Measurements from ENCODE around the gene CEMIP2.
A peak's percentile ranks its signal among the peaks of the same experiment; 100 is the strongest.

The CEMIP2 gene

DNA sequence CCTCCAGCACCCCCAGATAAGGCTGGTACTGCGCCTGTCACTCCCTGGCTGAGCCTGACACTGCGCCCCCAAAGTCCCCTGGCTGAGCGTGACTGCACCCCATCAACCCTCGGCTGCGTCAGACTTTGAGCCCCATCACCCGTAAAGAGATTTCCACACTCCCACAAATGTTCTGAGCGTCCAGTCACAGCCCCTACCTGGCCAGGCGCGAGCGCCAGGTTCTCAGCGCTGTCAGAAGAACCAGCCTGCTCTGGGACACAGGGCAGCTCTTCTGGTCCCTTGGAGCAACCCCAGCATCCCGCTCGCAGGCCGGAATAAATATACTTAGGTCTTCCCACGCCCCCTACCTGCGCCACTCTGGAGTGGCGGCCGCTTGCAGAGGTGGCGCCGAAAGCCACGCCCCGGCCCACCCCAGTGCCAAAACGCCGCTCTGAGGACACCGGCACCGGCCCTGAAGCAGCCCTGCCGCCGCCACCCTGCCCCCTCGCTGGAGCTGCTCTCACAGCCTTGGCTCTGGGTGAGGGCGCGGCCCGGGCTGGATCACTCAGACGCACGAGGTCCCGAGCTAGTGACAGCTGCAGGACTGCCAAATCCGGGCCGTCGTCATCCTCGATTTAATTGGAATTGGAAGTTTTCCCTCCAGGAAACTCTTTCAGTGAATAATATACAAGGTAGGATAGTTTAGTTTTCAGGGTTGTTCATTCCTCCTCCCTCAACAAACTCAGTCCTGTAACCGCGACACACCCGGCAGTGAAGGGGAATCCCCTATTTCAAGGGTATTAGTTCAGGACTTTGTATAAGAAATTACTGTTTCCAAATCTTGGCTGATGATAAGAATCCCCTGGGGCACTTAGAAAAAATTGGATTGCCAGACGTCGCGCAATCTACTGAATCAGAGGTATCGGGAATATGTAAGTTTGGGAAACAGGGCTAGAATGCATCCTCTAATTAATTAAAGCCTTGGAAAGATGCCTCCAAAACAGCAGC is 1.2 kb upstream of the CEMIP2 start:
- peak; percentile 60 for DNase-seq (ENCODE audit: low spot score)

DNA sequence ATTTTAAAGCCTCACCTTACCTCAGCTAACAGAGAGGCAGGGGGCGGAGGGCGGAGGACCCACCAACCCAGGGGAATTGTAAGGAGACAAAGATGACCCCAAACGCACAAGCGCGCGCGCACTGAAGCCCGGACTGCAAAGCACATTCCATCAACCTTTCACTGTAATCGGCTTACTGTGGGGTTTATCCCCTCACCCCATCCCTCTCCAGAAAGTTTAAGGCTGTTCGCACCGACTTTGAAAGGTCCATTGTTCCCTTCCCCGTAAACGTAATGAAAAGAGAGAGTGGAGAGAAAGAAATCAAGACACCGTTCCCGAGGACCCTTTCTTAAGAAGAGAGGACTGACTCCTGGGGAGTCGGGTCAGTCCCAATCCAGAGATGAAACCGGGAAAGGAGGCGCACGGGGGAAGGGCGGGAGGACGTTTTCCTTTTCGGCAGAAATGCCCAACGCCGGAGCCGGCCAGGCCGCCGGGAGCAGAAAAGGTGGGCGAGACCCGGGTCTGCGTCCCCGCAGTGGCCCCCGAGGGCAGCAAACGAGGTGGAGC is 464 bp downstream of the CEMIP2 start:
- DNase-seq (ENCODE audit: low spot score): peak; percentile 26

DNA sequence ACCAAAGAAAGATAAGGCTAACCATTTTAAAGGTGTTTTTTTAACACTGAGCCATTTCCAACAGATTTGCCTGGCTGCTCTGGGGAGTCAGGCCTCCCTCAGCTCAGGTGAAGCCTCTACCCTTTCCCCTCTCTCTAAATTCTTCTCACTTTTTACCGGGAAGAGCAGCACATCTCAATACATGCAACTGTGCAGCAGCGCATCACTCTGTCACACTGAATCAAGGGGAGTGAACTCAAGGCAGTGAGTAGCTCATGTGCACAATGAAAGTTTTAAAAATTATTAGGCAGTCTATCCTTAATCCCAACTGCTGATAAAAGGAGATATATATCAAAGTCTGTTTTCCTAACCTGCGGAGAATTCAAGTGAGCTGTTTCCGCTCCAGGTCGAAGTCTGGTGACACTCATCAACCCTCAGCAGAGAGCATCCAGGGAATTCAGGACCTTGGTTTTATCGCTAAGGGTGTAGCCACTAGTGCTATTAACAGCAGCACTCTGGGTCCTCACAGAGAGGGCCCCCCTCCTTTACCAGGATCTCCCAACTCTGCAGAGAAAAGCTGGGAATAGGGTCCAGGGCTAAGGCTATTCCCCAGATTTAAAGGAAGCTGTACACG is 1.0 kb downstream of the CEMIP2 start:
- peak; percentile 31 for DNase-seq (ENCODE audit: low spot score)

GRCh38 chr9:71766663-71767062 is 1.6 kb downstream of the CEMIP2 start:
- DNase-seq (ENCODE audit: low spot score): no peak

GRCh38 chr9:71765693-71766092 is 2.6 kb downstream of the CEMIP2 start:
- DNase-seq (ENCODE audit: low spot score): no peak

DNA sequence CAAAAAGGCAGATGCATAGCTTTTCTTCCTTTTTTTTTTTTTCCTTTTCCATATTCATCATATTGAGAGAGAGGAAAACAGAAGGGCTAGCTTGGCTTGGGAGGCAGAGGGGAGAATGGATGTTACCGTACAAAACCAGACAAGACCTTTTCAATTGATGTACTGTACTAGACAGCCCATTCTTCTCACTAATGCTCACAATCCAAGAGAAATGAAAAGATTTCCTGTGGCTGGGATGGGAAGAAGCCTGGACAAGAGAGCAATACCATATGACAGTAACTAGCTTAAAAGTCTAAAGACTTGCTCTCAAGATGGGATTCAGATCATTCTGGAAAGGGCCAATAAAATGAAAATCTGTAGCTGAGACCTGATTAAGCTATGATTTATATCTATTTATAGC is 3.4 kb downstream of the CEMIP2 start:
- no peak for DNase-seq (ENCODE audit: low spot score)

DNA sequence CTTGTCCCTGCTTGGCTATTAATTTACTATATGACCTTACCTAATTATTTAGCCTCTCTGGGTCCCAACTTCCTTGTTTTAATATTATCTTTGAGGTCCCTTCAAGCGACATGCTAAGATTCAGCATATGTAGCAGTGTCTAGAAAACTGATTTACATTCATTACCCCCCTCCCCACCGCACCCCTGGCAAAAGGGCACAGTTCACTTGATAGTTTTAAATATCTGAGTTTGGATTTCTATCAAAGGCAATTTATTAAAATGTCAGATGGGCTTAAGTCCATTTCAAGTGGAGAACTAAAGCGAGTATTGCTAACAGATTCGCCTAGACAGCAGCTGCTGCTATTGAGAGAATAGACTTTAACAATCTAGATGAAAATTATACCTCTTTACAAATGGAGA is 3.9 kb downstream of the CEMIP2 start:
- no peak for DNase-seq (ENCODE audit: low spot score)

GRCh38 chr9:71763832-71764231 is 4.5 kb downstream of the CEMIP2 start:
- DNase-seq (ENCODE audit: low spot score): no peak

GRCh38 chr9:71762900-71763653 is 5.2 kb downstream of the CEMIP2 start:
- DNase-seq (ENCODE audit: low spot score): no peak

DNA sequence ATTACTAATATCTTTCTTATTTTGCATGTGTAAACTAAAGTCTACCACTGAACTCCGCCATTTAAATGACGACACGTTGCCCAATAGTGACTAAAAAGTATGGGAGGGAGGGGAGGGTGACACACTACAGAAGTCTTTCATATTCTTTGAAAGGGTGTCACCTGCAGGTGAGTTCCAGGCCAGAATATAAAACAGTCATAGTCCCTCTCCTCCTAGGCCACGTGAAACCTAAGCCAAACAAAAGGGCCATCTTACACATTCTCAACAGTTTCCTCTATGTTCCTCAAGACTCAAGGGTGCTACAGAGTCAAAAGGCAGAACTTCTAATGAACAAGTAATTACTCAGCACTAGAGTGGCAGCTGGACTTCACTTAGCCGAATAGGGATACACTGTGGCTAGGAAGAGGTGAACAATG is 6.4 kb downstream of the CEMIP2 start:
- DNase-seq (ENCODE audit: low spot score): no peak

- no peak for DNase-seq (ENCODE audit: low spot score)
Observed at GRCh38 chr9:71760901-71761300, 7.4 kb downstream of the CEMIP2 start.

GRCh38 chr9:71758785-71759184 is 9.5 kb downstream of the CEMIP2 start:
- peak; percentile 30 for DNase-seq (ENCODE audit: low spot score)

- DNase-seq (ENCODE audit: low spot score): no peak
Observed at GRCh38 chr9:71758277-71758676, 10.0 kb downstream of the CEMIP2 start.

GRCh38 chr9:71756753-71757152 is 11.6 kb downstream of the CEMIP2 start:
- DNase-seq (ENCODE audit: low spot score): no peak

- no peak for DNase-seq (ENCODE audit: low spot score)
Observed at GRCh38 chr9:71755869-71756268, 12.4 kb downstream of the CEMIP2 start.

GRCh38 chr9:71755230-71755629 is 13.1 kb downstream of the CEMIP2 start:
- DNase-seq (ENCODE audit: low spot score): no peak

GRCh38 chr9:71754151-71754550 is 14.2 kb downstream of the CEMIP2 start:
- no peak for DNase-seq (ENCODE audit: low spot score)

- DNase-seq (ENCODE audit: low spot score): no peak
Observed at GRCh38 chr9:71752928-71753327, 15.4 kb downstream of the CEMIP2 start.

GRCh38 chr9:71752352-71752751 is 16.0 kb downstream of the CEMIP2 start:
- no peak for DNase-seq (ENCODE audit: low spot score)

DNA sequence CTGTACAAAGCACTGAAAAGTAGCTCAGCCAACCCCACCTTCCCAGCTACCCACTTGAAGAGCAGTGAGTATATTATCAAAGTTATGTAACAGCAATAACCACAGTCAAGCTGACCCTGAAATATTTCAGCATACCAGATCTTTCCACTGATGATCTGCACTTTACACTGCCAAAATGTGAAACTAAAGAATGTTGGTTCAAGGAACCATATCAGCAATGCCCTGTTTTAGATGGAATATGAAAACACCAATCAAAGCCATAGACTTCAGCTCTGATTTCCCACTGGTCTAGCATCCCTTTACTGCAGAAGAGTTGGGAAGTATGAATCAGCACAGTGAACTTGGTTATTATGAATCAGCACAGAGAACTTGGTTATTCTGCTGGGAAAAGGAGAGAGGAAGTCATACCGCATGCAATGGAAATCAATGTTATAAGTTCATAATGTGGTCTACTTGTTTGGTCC is 20.0 kb downstream of the CEMIP2 start:
- no peak for DNase-seq (ENCODE audit: low spot score)

DNA sequence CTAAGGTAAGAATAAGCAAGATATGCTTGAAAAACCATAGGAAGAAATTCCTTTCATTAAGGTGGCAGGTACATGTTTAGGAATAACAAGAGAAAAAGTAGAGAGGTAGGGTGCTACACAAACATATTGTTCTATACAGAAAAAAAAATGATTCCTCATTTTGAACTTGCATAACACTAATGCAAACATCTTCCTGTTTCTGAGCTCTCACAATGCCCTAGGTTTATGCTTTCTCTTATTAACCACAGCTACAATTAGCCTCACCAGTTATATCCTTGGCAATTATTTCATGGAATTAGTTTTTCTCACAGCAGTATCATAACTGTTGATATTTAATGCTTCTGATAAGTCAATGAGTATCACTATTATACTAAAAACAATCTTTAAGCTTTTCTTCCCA is 20.7 kb downstream of the CEMIP2 start:
- no peak for DNase-seq (ENCODE audit: low spot score)

GRCh38 chr9:71746758-71747125 is 21.6 kb downstream of the CEMIP2 start:
- no peak for DNase-seq (ENCODE audit: low spot score)
